Osteoblast (primary cell): Measurements from ENCODE around the gene CT47A1. TPM values are rescaled to one million over a fixed set of nuclear protein-coding genes. Genes with fewer than 3 reads are reported as not detected.

Experiments used
- DNase-seq: peaks from one replicate; pipeline ENCODE4 v3.0.0; 2011; ENCODE audit warnings: low spot score, mixed read lengths; ENCODE audit not compliant: insufficient read length; ENCODE audit errors: missing footprints
- H2AFZ ChIP-seq: 2 replicates; pipeline ENCODE4 v1.6.0; 2011; ENCODE audit warnings: mild to moderate bottlenecking, low read length
- H3K27ac ChIP-seq: 2 replicates; pipeline ENCODE4 v1.5.1; 2011; ENCODE audit warnings: mild to moderate bottlenecking, low read depth, low read length, moderate library complexity
- H3K27me3 ChIP-seq: 2 replicates; pipeline ENCODE4 v1.6.0; 2012; ENCODE audit warnings: mild to moderate bottlenecking, control low read depth, inconsistent platforms, low read length, moderate library complexity; ENCODE audit not compliant: insufficient read depth
- H3K36me3 ChIP-seq: 2 replicates; pipeline ENCODE4 v1.5.1; 2011; ENCODE audit warnings: mild to moderate bottlenecking, low read length, control low read depth, moderate library complexity; ENCODE audit not compliant: insufficient read depth
- H3K4me1 ChIP-seq: 2 replicates; pipeline ENCODE4 v1.5.1; 2011; ENCODE audit warnings: mild to moderate bottlenecking, low read length, control low read depth, moderate library complexity; ENCODE audit not compliant: insufficient read depth
- H3K4me2 ChIP-seq: 2 replicates; pipeline ENCODE4 v1.6.0; 2011; ENCODE audit warnings: mild to moderate bottlenecking, low read length; ENCODE audit not compliant: insufficient read depth
- H3K4me3 ChIP-seq: fragments of 200-600 bp; sonication (generic); 3 replicates; pipeline ENCODE4 v1.5.1; 2012; ENCODE audit warnings: mild to moderate bottlenecking, low read length, inconsistent platforms; ENCODE audit not compliant: insufficient read depth
- H3K79me2 ChIP-seq: 2 replicates; pipeline ENCODE4 v1.6.0; 2012; ENCODE audit warnings: mild to moderate bottlenecking, low read length, control low read depth, inconsistent platforms; ENCODE audit not compliant: insufficient read depth
- H3K9me3 ChIP-seq: 2 replicates; pipeline ENCODE4 v1.5.1; 2011; ENCODE audit warnings: low read depth, low read length, control low read depth
- H4K20me1 ChIP-seq: 2 replicates; pipeline ENCODE4 v1.6.0; 2012; ENCODE audit warnings: mild to moderate bottlenecking, low read length, control low read depth; ENCODE audit not compliant: insufficient read depth
- total RNA-seq: library from RNA; depleted of rRNA; stranded (reverse); fragments of >200 nt; gene quantifications from 2 replicates; pipeline ENCODE4 v1.2.3, GENCODE V29; 2012
- TF ChIP-seq, protein P1 (sequence below): IDR thresholded peaks from 2 replicates; pipeline ENCODE4 v1.5.1; 2011; ENCODE audit warnings: mild to moderate bottlenecking, low read depth, low read length, moderate library complexity; ENCODE audit errors: extremely low read depth

The CT47A1 gene
- total RNA-seq, 1 donor, result not detected

DNA sequence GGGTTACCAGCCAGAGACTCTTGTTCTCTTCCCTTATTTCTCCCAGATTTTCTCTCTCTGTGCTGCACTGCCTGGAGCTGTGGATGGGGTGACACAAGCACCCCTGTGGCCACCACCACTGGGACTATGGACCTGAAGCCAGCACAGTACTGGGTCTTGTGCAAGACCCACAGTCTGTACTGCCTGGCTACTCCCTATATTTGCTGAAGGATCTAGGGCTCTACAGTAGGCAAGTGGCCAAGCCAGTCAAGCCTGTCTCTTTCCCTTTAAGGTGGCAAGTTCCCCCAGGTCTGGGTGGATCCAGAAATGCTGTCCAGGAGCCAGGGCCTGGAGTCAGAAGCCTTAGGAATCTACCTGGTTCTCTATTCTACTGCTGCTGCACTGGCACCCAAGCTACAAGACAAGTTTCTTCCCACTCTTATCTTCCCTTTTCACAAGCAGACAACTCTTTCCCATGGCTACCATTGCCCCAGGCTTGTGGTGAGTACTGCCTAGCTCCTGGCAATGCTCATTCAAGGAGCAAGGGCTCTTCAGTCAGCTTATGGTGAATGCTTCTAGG lies 28.4 kb upstream of the CT47A1 start:
- H3K36me3 ChIP-seq, result no peaks in the 10 kb centered on the region
- H3K27ac ChIP-seq, result no peak overlapping the region
- no peaks in the 10 kb centered on the region for H3K79me2 ChIP-seq
- H3K9me3 ChIP-seq, result no peaks in the 10 kb centered on the region
- TF ChIP-seq, protein P1, sequence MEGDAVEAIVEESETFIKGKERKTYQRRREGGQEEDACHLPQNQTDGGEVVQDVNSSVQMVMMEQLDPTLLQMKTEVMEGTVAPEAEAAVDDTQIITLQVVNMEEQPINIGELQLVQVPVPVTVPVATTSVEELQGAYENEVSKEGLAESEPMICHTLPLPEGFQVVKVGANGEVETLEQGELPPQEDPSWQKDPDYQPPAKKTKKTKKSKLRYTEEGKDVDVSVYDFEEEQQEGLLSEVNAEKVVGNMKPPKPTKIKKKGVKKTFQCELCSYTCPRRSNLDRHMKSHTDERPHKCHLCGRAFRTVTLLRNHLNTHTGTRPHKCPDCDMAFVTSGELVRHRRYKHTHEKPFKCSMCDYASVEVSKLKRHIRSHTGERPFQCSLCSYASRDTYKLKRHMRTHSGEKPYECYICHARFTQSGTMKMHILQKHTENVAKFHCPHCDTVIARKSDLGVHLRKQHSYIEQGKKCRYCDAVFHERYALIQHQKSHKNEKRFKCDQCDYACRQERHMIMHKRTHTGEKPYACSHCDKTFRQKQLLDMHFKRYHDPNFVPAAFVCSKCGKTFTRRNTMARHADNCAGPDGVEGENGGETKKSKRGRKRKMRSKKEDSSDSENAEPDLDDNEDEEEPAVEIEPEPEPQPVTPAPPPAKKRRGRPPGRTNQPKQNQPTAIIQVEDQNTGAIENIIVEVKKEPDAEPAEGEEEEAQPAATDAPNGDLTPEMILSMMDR, result no peak
- no peaks in the 10 kb centered on the region for H3K4me1 ChIP-seq
- H3K27me3 ChIP-seq, result no peaks in the 10 kb centered on the region
- no peak for DNase-seq
- H3K4me3 ChIP-seq, result no peak overlapping the region
- no peaks in the 10 kb centered on the region for H4K20me1 ChIP-seq
- H3K4me2 ChIP-seq, result no peak overlapping the region
- H2AFZ ChIP-seq, result no peak overlapping the region

DNA sequence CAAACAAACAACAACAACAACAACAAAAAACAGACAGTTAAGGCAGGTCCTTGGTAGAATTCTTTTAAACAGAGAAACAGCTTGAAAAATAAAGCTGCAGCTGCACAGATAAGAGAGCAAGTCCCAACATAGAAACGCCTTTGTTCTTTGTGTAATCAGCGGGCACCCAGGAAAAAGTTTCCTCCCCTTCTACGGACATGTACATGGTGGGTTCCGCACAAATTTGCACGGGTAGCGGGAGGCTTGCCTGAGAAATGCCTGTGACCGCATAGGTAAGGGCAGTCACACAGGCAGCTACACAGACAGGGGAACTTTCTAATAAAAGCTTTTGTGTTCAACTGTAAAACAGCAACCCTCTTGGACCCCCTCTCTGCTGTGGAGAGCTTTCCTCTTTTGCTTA lies 25.7 kb upstream of the CT47A1 start:
- no peaks in the 10 kb centered on the region for H3K4me1 ChIP-seq
- TF ChIP-seq, protein P1, result no peak
- H3K4me2 ChIP-seq, result no peak overlapping the region
- H3K9me3 ChIP-seq, result no peaks in the 10 kb centered on the region
- no peak overlapping the region for H3K4me3 ChIP-seq
- no peaks in the 10 kb centered on the region for H3K79me2 ChIP-seq
- no peak for DNase-seq
- no peaks in the 10 kb centered on the region for H3K27me3 ChIP-seq
- H2AFZ ChIP-seq, result no peak overlapping the region
- no peak overlapping the region for H3K27ac ChIP-seq
- no peaks in the 10 kb centered on the region for H4K20me1 ChIP-seq
- H3K36me3 ChIP-seq, result no peaks in the 10 kb centered on the region

DNA sequence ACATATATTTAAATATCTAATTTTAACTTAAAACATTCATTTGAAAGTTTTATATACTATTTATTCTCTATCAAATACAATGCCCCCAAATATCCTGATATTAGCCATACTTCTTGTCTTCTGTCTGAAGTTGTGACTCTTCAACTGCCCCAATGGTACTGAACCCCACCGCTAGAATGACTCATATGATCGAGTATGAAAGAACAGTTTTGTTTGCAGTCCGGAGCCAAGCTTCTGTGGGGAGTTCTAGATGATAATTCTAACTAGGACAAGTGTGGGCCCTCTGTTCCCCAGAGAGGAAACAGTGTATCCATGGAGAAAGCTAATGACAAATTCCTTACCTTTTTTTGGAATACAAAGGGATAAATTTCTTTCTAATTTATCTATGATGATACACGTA lies 24.7 kb upstream of the CT47A1 start:
- H3K9me3 ChIP-seq, result no peaks in the 10 kb centered on the region
- DNase-seq, result no peak
- H3K36me3 ChIP-seq, result no peaks in the 10 kb centered on the region
- no peaks in the 10 kb centered on the region for H3K79me2 ChIP-seq
- H3K27ac ChIP-seq, result no peak overlapping the region
- H3K4me3 ChIP-seq, result no peak overlapping the region
- H3K27me3 ChIP-seq, result no peaks in the 10 kb centered on the region
- no peak overlapping the region for H3K4me2 ChIP-seq
- H3K4me1 ChIP-seq, result no peaks in the 10 kb centered on the region
- TF ChIP-seq, protein P1, result no peak
- H4K20me1 ChIP-seq, result no peaks in the 10 kb centered on the region
- H2AFZ ChIP-seq, result no peak overlapping the region

DNA sequence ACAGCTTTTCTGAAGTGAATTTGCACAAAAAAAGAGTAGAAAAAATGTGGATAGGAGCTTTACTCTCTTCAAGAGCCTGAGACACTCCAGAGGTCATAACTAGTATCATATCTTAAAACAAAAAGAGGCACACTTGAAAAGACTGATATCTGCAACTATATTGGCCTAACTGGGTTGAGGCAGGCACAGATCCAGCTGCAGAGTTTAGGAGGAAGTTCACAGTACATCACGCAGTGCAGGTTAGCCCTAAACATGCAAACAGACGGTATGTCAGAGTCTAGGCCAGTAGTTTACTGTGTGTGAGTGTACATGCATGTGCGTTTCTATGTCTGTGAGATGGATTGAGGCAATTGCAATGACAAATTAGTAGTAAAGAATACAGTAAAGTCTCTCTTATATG lies 24.2 kb upstream of the CT47A1 start:
- H3K36me3 ChIP-seq, result no peaks in the 10 kb centered on the region

More for the DNA sequence above, 24.2 kb upstream of the CT47A1 start:
- no peak overlapping the region for H3K4me3 ChIP-seq
- H3K9me3 ChIP-seq, result no peaks in the 10 kb centered on the region
- TF ChIP-seq, protein P1, result no peak
- H3K27me3 ChIP-seq, result no peaks in the 10 kb centered on the region
- H2AFZ ChIP-seq, result no peak overlapping the region
- H3K4me1 ChIP-seq, result no peaks in the 10 kb centered on the region
- no peaks in the 10 kb centered on the region for H3K79me2 ChIP-seq
- no peak overlapping the region for H3K27ac ChIP-seq
- no peak for DNase-seq
- H4K20me1 ChIP-seq, result no peaks in the 10 kb centered on the region
- H3K4me2 ChIP-seq, result no peak overlapping the region
